ENCODE results near the gene WTIP.

The WTIP gene

DNA sequence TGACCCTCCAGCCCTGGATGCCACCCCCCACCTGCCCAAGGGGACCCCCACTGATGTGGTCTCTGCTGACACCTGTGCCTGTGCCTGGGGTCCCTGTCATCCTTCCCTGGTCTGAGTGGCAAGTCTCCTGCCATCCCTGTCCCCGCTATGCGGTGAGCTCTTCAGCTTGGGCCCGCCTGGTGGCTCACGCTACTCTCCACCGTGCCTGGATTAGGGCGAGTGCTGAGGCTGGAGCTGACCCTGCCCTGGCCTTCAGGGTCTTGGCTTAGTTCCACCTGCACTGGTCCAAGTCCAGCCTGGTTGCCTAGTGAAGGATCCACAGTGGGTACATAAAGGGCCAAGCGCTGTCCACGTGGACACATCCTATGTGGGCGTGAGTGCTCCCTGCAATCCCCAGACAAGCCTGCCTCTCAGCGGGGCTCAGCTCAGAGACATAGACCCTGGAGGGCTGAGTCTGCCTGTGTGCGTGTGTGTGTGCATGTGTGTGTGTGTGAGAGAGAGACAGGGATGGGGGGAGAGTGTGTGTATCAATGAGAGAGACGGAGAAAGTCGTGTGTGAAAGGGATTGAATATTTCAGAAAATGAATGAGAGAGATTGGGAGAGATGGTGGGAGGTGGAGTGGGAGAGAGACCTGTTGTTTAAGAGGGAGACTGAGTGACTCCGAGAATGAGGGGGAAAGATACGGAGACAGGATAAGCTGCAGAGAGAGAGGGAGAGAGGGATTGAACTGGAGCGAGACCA is 22.1 kb downstream of the WTIP start:
- H3K27me3 ChIP-seq (ENCODE audit: control insufficient read depth, insufficient read depth, low read length), result no peaks in the 10 kb centered on the region
- H3K9ac ChIP-seq, result no peak overlapping the region
- no peaks in the 10 kb centered on the region for H3K9me3 ChIP-seq (ENCODE audit: control insufficient read depth, low read length)
- no peak overlapping the region for H2AFZ ChIP-seq
- no peaks in the 10 kb centered on the region for H3K79me2 ChIP-seq
- H3K4me2 ChIP-seq (ENCODE audit: low read length), result no peak overlapping the region
- H3K4me1 ChIP-seq, result peaks cover 3% of the 10 kb centered on the region
- H3K4me3 ChIP-seq (ENCODE audit: low read depth, low read length), result no peak overlapping the region
- TF ChIP-seq, protein P1, sequence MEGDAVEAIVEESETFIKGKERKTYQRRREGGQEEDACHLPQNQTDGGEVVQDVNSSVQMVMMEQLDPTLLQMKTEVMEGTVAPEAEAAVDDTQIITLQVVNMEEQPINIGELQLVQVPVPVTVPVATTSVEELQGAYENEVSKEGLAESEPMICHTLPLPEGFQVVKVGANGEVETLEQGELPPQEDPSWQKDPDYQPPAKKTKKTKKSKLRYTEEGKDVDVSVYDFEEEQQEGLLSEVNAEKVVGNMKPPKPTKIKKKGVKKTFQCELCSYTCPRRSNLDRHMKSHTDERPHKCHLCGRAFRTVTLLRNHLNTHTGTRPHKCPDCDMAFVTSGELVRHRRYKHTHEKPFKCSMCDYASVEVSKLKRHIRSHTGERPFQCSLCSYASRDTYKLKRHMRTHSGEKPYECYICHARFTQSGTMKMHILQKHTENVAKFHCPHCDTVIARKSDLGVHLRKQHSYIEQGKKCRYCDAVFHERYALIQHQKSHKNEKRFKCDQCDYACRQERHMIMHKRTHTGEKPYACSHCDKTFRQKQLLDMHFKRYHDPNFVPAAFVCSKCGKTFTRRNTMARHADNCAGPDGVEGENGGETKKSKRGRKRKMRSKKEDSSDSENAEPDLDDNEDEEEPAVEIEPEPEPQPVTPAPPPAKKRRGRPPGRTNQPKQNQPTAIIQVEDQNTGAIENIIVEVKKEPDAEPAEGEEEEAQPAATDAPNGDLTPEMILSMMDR (IDR thresholded peaks at IDR 0.05), result no peak
- H3K36me3 ChIP-seq (ENCODE audit: control insufficient read depth, insufficient read depth, low read length), result no peaks in the 10 kb centered on the region
- no peak overlapping the region for H3K27ac ChIP-seq

DNA sequence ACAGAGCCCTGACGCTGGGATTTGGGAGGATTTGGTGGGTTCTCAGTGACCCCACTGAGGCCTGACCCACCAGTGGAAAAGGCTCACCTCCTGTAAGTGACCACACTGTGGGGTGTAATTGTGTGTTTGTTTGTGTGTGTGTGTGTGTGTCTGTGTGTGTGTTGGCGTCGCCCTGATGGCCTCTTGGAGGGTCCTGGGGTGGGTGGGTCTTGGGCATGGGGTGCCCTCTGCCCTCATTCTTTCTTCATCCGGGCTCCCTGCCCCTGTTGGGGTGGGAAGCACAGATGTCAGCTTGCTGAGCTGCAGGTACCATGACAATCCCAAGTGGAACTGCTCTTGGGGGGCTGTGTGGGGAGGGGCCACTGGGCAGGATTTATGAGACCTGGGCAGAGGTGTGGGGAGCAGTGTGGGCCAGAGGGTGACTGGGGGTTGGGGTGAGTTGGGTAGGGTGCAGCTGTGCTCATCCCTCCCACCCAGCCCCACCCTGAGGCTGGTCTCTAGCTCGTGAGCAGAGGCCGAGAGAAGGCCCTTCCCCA is 22.8 kb downstream of the WTIP start:
- TF ChIP-seq, protein P1 (IDR thresholded peaks at IDR 0.05), result no peak
- H3K4me2 ChIP-seq (ENCODE audit: low read length), result no peak overlapping the region
- no peak overlapping the region for H3K9ac ChIP-seq
- no peaks in the 10 kb centered on the region for H3K79me2 ChIP-seq
- H3K9me3 ChIP-seq (ENCODE audit: control insufficient read depth, low read length), result no peaks in the 10 kb centered on the region
- H3K4me3 ChIP-seq (ENCODE audit: low read depth, low read length), result no peak overlapping the region
- peaks cover 3% of the 10 kb centered on the region for H3K4me1 ChIP-seq
- H2AFZ ChIP-seq, result no peak overlapping the region
- no peak overlapping the region for H3K27ac ChIP-seq
- H3K36me3 ChIP-seq (ENCODE audit: control insufficient read depth, insufficient read depth, low read length), result no peaks in the 10 kb centered on the region
- H3K27me3 ChIP-seq (ENCODE audit: control insufficient read depth, insufficient read depth, low read length), result no peaks in the 10 kb centered on the region

DNA sequence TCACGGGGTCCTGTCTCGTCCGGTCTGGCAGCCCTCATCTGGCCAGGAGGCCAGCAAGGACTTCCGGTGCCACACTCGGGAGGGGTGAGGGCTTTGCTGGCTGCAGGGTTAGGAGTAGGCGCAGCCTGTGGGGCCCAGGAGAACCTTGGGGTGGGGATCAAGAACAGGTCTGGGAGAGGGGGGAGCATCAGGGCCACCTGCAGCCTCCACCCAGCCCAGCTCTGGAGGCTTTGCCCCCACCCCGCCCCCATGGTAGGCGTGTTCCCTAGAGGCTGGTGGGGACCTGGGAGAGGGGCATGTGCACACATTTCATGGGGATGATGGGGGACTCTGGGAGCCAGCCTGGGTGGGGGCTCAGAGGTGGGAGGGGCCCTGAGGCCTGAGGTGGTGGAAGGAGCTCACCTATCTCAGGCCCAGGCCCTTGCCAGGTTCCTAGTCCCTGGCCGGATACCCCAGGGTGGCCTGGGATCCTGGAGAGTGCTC is 23.3 kb downstream of the WTIP start:
- H3K4me2 ChIP-seq (ENCODE audit: low read length), result no peak overlapping the region
- H3K9me3 ChIP-seq (ENCODE audit: control insufficient read depth, low read length), result no peaks in the 10 kb centered on the region
- no peak overlapping the region for H3K4me3 ChIP-seq (ENCODE audit: low read depth, low read length)
- TF ChIP-seq, protein P1 (IDR thresholded peaks at IDR 0.05), result no peak
- H3K79me2 ChIP-seq, result no peaks in the 10 kb centered on the region
- no peak overlapping the region for H3K27ac ChIP-seq
- no peak overlapping the region for H3K9ac ChIP-seq
- no peak overlapping the region for H2AFZ ChIP-seq
- H3K4me1 ChIP-seq, result peaks cover 3% of the 10 kb centered on the region
- no peaks in the 10 kb centered on the region for H3K36me3 ChIP-seq (ENCODE audit: control insufficient read depth, insufficient read depth, low read length)
- H3K27me3 ChIP-seq (ENCODE audit: control insufficient read depth, insufficient read depth, low read length), result no peaks in the 10 kb centered on the region

DNA sequence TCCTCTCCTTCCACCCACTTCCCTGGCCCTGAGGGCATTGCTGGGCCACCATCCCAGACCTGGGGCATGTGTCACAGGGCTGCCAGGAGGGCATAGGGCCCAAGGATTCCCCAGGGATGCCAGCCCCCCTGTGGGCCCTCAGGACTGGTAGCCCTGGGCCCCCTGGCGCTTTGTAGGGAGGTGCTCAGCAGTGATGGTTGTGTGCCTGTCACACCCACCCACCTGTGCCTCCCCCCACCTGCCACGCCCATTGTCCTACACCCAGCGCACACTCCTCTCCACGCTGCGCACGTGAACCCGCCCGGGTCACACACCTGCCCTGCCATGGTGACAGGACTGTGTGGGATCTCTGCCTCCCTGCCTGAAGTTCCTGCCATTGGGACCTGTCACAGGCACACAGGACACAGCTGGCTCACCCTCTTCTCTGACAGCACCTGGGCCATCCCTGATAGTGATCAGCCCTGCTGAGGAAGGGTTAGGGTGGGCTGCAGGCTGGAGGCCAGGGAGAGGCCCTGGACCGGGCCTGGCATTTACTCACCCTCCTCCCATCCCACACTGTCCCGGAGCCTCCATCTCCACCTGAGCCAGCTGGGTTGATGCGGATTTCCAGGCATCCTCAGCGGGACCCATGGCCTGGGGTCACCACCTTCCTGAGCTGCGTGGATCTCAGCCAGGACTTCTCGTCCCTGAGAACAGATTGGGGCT is 23.9 kb downstream of the WTIP start:
- Histone ChIP-seq H3K9ac (no peak overlapping the region), H3K9me3 (ENCODE audit: control insufficient read depth, low read length) (no peaks in the 10 kb centered on the region), H3K27ac (no peak overlapping the region), H3K27me3 (ENCODE audit: control insufficient read depth, insufficient read depth, low read length) (no peaks in the 10 kb centered on the region), H3K4me1 (peaks cover 3% of the 10 kb centered on the region), H3K4me3 (ENCODE audit: low read depth, low read length) (no peak overlapping the region), H2AFZ (no peak overlapping the region), H3K4me2 (ENCODE audit: low read length) (no peak overlapping the region), H3K36me3 (ENCODE audit: control insufficient read depth, insufficient read depth, low read length) (no peaks in the 10 kb centered on the region), H3K79me2 (no peaks in the 10 kb centered on the region)
- TF ChIP-seq, protein P1 (IDR thresholded peaks at IDR 0.05), result no peak

Measured in parathyroid adenoma (tissue), 2 donors.